ENCODE results near the gene LUC7L3.
"Not testable (repeated sequence)": the region's sequence is repeated elsewhere in the genome, so short reads cannot be mapped to it uniquely, and the experiment has no call there.

LUC7L3 gene

DNA sequence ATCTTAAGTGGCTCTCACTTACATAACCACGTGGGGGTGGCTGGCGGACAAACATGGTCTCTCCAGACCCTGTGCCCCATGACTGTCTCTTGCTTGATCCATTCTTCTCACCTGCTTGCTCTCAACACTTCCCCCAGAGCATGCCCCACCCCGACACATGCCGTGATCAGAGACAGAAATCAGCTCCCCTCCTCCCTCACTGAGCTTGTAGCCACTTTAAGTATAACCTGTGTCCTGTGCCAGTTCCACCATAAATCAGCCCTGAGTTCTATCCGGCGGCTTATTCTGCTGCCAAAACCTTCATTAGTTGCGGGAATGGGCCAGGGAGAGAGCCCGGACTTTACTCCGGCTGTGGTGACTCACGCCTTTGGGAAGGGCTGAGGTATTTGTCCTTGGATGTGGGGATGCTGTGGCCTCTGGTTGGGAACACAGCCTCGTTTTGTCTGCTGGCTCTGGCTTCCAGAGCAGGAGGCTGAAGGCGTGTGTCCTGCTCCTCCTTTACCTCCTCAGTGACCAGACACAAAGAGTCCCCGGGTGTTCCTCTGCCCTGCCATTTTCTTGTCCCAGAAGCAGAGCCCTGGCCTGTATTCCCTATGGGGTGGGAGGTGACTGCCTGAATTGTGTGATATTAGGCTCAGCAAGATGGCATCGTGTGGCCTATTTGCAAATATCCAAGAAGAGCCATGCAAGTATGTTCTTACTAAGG is 32.8 kb upstream of the LUC7L3 start:
- peak; percentile 86 for DNase-seq

GRCh38 chr17:50687200-50688066 is 32.0 kb upstream of the LUC7L3 start:
- no peak for DNase-seq

DNA sequence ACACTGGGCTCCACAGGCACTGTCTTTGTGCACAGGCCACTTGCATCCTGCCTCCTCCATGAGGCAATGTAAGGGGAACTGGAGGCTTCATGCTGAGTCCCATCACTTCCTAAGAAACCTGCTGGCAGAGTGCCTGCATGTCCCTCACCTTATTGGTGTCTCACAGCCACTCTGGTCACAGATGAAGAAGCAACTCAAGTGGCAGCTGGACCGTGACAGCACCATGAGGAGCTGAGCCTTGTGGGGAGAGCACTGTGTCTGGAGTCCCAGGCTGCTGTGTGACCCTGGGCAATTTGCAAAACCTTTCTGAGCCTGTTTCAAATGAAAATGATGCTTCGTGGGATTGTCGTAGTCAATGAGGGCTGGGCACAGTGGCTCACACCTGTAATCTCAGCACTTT is 31.2 kb upstream of the LUC7L3 start:
- DNase-seq: no peak

DNA sequence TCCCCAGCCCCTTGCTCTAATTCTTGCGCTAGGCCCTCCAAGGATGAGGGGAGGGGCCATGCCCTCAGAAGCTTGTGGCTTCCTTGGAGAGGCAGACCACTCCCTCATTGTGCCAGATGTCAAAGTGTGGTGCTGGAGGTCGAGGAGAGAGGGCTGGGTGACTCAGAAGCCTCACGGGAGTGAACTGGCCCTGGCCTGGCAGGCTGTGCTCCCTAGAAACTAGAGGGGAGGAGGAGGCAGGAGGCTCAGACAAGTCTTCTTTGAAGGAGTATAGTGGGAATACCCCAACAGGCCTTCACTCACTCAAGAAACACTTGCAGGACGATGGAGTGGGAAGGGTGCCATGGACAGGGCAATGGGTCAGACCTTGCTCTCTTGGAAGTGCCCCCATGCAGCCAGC is 30.2 kb upstream of the LUC7L3 start:
- peak; percentile 84 for DNase-seq

DNA sequence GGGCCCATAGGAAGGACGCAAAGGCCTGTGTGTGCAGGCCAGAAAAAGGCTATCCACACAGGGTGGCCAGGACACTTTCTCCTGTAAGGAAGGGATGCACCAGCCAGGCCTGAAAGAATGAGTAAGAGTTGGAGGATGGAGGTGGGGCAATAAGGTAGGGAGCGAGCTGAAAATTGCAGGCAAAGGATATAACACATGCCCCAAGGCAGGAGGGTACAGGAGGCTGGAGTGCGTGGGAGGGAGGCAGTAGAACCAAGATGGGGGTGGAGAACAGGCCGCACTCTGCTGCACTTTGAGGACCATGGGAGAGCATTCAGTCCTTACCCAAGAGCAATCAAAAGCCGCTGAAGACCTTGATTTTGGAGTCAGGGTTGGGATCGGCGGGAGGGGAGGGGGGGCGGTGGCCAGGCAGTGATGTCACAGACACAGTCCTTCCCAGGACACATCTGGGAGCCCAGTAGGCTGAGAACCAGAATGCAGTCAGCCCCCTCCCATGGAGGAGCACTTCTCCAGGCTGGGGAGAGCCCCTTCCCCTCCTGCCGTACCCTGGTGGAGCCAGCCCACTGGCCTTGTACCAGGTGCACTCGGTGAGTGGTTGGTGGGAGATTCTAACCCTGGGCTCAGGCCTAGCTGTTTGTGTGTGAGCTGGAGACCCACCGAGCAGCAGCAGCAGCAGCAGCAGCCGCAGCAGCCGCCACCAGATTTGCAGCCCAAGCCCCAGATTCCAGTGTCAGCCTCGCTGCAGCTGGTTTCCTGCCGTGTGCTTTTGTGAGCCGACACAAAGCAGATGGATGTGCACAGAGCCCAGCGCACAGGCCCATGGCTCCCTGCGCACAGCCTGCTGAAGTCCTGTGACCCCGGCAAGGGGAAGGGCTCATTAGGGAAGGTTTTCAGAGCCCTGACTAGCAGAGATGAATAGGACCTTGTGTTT is 29.2 kb upstream of the LUC7L3 start:
- DNase-seq: no peak

GRCh38 chr17:50690887-50691549 is 28.4 kb upstream of the LUC7L3 start:
- no peak for DNase-seq

DNA sequence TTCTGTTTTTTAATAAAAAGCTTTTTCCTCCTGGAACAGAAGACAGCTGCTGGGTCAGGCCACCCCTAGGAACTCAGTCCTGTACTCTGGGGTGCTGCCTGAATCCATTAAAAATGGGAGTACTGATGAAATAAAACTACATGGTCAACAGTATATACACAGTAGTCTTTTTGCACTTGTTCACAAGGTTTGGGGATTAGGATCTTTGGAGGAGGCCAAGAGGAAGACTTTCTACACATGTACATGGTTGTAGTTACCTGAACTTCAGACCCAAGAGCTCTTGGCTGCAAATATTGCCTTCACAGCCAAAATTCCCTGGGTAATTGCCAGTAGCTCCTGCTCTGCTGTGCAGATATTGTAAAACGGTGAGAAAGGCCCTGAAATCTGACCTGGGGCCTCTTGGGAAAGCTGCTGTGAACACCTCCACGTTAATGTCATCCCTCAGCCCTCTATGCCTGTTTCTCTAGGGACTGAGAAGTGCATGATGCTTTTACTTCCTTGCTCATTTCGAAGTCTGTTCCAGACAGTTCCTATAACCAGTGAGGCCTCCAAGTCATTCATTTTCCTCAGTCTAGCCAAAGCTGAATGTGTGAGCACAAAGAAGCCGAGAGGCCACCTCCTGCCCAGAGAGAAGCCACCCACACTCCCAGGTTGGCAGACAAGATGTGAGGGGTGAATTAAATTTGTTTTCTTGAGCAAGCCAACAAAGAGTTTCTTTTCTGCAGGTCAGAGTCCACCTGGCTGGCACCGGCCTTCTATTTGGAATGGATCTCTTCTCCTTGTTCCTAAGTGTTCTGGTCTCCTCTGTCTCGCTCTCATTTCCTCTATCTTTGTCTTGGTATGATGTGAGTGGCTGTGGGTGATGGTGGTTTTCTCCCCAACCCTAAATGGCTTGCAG is 27.6 kb upstream of the LUC7L3 start:
- no peak for DNase-seq

GRCh38 chr17:50692448-50693035 is 26.9 kb upstream of the LUC7L3 start:
- DNase-seq: no peak

GRCh38 chr17:50693036-50693682 is 26.2 kb upstream of the LUC7L3 start:
- DNase-seq: peak; percentile 35

DNA sequence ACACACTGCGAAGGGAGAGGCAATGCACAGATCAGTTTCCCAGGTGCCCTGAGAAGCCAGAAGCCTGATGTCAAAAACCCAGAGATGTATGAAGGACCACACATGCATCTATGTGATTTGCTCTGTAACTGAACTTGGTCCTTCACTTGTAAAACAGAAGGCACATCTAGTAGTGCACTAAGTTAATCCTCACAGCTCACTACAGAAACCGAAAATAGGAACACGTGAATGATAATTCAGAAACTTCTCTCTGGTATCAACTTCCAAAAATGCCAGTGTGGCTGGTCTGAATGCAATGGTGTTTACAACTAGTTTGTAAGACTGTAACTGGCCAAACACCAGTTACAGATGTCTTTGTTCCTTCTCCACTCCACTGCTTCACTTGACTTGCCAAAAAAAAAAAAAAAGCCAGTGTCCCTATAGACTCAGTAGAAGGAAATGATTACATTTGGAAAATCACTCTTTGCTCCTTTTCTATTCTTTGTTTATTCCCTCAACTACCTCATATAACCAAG is 23.0 kb upstream of the LUC7L3 start:
- DNase-seq: no peak

DNA sequence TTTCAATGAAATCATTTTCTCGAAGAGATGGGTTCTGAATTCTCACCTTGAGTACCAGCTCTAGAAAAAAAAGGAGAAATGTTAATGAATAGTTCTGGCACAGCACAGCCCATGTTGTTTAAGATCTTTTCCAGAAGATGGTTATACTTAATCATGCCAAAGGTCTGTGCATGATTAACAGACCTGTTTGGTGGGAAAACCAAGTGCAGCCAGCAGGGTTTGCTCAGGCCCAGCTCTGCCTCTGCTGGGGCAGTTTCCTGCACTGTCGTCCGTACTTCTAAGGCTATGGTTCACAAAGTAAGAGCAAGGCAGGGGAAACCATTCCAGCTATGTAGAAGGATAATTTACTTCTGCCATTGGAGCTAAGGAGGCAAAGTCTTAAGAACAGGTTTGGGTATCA is 22.3 kb upstream of the LUC7L3 start:
- DNase-seq: no peak

DNA sequence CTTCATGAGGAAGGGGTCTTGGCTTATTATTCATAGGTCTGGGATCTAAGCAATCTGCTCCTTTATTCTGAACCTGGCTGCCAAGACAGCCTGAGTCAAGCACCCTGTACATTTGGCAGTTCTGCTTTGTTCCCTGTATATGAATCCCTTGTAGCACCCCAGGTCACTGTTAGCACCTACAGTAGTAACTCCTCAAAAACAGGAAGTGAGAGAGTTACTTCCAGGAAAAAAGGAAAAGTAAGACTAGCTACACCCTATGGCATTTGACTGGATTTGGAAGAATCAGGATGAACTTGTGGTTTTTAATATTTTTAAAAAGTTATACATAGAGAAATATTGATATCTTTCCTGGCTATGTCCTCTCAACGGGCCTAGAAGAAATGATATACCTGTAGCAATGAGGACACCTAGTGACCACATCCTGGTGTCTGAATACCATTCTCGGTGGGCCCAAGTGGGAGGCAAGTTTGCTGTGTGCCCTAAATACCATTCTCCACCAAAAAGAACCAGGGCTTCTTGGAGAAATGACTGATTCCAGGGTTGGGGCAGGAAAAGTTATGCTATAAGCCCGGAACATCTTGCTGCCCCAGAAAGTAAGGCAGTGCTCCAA is 21.6 kb upstream of the LUC7L3 start:
- DNase-seq: no peak

GRCh38 chr17:50699410-50699809 is 20.0 kb upstream of the LUC7L3 start:
- DNase-seq: no peak

- DNase-seq: no peak
These were observed 16.2 kb upstream of the LUC7L3 start for GRCh38 chr17:50703162-50703561.

- peak; percentile 94 for DNase-seq
These were observed 11.9 kb upstream of the LUC7L3 start, which contains the start of gene ANKRD40 for GRCh38 chr17:50707289-50708049. TSS of gene ANKRD40 (minus strand) at chr17:50707914. CDS start at chr17:50707654, 260 bp downstream.

GRCh38 chr17:50708050-50709000 is 11.1 kb upstream of the LUC7L3 start:
- DNase-seq: peak; percentile 36

DNA sequence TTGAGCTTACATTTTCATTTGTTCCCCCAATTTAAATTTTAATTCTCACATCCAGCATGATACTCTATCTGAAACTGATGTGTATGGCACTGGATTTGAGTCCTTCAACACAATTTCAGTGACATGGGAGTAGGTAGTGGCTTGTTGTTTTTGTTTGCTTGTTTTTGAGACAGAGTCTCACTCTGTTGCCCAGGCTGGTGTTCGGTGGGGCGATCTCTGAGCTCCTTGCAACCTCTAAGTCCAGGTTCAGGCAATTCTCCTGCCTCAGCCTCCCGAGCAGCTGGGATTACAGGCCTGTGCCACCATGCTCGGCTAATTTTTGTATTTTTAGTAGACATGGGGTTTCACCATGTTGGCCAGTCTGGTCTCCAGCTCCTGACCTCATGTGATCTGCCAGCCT is 10.3 kb upstream of the LUC7L3 start:
- DNase-seq: not testable (repeated sequence)

DNA sequence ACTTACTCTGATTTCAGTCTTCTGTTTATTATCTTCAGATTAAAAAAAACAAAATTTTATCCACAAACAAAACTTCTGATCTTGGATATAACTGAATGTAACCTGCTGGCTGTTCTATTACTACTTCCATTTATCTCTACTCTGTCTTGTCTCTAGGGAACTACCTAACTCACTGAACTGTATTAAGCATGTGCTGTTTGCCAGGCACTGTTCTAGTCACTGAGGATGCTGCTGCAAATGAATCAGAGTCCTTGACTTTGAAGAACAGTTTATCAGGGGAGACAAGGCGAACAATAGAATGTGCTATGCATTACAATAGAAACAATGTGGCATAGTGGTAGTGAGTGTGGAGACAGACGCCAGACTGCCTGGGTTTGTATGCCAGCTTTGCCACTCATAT is 9.4 kb upstream of the LUC7L3 start:
- no peak for DNase-seq
